Measurements from ENCODE around the gene CSRNP3.

The CSRNP3 gene

DNA sequence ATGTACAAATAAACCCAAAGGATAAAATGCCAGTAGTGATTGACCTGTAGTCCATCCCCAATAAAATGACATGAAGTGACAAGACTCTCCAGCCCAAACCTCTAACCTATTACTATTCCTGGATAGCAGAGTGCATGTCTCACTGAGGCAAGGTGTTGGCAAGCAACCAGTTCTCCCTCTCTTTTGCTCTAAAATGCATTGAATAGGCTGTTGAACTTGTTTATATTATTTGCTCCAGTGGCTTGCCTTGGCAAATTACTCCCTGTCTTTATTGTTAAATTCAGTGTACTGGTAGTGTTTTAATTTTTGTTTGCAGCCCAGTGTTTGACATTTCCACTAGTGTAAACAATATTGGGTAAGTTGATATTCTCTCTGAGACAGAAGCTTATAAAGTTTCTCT, 70.5 kb downstream of the CSRNP3 start:
- DNase-seq (ENCODE audit: low read depth in 2 of 2): no peak

DNA sequence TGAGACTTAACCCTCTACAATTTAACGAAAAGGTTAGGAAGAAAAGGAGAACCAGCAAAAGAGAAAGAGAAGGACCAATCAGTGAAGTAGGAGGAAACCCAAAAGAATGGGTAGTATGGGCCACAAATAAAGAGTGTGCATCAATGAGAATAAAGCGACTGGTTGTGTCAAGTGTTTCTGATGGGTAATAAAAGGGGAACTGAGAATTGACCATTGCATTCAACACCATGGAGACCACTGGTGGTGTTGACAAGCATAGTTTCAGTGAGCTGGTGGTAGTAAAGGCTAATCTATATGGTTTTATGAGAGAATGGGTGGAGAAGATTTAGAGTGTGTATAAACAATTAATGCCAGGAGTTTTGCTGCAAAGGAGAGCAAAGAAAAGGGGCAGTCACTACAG, 75.4 kb downstream of the CSRNP3 start:
- no peak for DNase-seq (ENCODE audit: low read depth in 2 of 2)

DNA sequence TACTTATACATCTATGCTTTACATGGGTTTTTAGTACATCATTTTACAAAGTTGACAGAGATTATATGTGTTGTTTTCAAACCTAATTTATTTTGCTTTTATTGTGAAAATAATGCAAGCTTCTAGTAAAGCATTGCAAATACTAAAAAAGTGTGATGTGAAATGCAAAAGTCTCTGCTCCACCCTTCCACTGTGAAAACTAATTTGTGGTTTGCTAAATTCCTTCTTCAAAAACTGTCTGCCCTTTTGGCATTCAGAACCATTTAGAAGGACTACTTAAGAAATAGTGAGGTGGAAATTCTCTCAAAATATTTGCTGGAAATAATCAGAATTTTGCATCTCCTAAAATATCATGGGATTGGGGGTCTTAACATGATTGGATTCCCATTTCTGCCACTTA, 78.4 kb downstream of the CSRNP3 start:
- no peak for DNase-seq (ENCODE audit: low read depth in 2 of 2)

GRCh38 chr2:165549619-165550018, 80.1 kb downstream of the CSRNP3 start:
- no peak for DNase-seq (ENCODE audit: low read depth in 2 of 2)

GRCh38 chr2:165558832-165559231, 89.3 kb downstream of the CSRNP3 start:
- DNase-seq (ENCODE audit: low read depth in 2 of 2): no peak

GRCh38 chr2:165560377-165560988, 91.0 kb downstream of the CSRNP3 start:
- no peak for DNase-seq (ENCODE audit: low read depth in 2 of 2)

GRCh38 chr2:165561516-165561915, 92.0 kb downstream of the CSRNP3 start:
- no peak for DNase-seq (ENCODE audit: low read depth in 2 of 2)

DNA sequence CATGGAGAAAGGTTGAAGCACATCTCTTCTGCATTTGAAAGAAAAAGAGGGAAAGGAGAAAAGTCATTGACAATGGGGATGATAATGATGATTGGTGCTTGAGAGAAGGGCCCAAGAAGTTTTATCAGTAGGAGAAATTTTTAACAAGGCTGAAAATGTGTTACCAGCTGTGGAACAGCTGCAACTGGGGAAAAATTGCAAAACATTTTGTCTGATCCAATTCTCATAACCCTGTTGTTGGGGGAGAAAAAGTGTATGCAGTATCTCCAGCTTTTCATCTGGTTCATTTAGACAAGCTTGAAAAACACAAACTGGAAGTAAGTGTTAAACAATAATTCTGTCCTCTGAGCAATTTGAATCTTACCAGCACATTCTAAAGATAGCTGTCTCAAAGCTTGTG, 92.7 kb downstream of the CSRNP3 start:
- no peak for DNase-seq (ENCODE audit: low read depth in 2 of 2)

DNA sequence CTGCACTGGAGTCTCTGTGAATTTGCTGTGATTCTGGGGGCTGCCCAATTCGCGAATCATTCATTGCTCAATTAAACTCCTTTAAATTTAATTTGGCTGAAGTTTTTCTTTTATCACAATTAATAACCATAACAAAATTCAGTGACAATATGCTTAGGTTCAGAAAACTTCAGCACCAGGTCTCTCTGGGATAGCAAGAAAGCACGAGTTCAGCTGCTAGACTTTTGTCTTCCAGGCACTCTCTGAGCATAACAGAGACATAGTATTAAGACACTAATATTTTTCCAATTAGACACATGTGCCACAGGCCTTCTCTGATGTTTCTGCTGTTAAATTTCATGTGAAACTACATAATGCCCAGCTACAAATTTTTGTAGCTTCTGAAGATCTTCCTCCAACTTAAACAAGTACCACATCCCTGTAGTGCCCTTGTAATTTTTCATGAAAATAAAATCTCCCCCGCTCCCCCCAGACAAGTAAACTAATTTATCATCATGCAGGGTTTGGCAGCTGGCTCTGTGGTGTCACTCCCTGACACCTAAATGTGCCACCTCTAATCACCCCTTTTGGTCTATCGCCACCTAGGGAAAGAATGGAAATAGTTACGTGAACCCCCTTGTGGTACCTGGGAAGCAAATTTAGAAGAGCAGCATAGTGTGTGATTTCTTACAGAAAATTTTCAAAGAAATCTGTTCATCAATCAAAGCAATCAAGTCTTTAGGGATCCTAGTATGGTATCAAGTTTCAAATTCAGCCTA, 94.1 kb downstream of the CSRNP3 start:
- no peak for DNase-seq (ENCODE audit: low read depth in 2 of 2)

- no peak for DNase-seq (ENCODE audit: low read depth in 2 of 2)
These were observed 96.5 kb downstream of the CSRNP3 start for GRCh38 chr2:165566008-165566407.

DNA sequence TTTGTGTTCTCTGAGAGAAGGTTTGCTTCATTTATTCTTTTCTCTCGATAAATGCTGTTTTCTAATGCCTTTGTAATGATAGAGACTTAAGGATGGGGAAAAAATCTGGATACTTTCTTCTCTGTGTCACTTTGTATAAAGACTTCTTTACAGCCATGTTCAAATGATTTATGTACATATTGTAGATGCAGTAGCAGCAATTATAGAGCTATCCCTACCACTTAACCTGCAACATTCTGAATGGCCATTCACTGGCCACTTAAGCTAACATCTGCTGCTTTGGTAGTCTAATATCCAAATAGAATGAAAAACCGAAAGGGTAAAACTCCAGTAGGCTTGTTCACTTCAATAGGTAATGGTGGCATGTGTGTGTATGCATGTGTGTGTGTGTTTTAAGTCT, 97.8 kb downstream of the CSRNP3 start:
- no peak for DNase-seq (ENCODE audit: low read depth in 2 of 2)

DNA sequence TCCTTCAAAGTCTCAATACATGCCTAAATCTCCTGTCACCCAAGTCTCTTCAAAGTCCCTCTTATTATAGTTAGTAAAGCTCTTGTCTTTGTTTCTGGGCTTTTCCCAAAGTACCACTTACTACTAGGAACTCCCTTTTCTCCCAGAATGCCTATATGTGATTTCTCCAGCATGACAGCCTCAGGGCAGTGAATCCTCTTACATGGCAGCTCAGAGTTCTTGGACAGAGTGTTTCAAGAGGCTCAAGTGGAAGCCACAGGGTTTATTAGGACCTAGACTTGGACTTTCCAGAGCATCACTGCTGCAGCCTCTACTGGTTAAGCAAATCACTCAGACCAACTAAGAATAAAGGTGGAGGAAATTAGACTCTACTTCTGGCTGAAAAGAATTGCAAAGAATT, 98.9 kb downstream of the CSRNP3 start:
- DNase-seq (ENCODE audit: low read depth in 2 of 2): no peak

DNA sequence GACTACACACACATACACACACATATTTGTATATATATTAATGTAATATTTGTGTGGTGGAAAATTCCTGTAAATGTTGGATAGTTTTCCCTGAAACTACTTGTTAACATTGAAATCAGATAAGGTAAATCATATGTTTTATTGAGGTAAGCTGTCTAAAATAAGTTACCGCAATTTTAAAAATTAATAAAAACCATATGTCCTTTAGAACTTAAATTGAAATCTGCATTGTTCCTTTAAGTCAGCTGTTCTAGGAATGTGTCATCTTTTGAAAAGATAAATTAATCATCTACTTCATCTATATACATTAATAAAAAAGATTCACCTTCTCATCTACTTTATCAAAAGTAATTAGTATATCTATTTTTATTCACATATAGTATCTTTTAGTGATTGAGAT, 102.0 kb downstream of the CSRNP3 start:
- DNase-seq (ENCODE audit: low read depth in 2 of 2): no peak

DNA sequence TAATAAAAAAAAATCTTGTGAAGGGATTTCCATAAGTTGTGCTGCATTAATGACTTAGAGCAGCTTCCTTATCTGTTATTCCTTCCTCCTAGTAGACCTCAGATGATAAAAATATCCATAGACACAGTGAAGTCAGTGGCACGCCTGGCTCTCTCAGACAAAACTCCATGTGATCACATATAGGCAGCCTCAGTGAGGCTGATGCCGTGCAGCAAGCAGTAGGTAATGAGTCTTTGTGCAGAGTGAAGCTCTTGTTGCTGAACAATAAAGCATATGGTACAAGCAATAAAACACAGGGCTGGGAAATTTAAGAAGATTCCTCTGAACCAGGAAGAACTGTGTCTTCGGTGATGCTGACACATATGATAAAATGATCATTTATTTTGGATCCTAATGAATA, 102.7 kb downstream of the CSRNP3 start:
- DNase-seq (ENCODE audit: low read depth in 2 of 2): no peak

GRCh38 chr2:165573534-165574461, 104.3 kb downstream of the CSRNP3 start:
- no peak for DNase-seq (ENCODE audit: low read depth in 2 of 2)

- DNase-seq (ENCODE audit: low read depth in 2 of 2): no peak
These were observed 105.6 kb downstream of the CSRNP3 start for GRCh38 chr2:165575044-165575615.

DNA sequence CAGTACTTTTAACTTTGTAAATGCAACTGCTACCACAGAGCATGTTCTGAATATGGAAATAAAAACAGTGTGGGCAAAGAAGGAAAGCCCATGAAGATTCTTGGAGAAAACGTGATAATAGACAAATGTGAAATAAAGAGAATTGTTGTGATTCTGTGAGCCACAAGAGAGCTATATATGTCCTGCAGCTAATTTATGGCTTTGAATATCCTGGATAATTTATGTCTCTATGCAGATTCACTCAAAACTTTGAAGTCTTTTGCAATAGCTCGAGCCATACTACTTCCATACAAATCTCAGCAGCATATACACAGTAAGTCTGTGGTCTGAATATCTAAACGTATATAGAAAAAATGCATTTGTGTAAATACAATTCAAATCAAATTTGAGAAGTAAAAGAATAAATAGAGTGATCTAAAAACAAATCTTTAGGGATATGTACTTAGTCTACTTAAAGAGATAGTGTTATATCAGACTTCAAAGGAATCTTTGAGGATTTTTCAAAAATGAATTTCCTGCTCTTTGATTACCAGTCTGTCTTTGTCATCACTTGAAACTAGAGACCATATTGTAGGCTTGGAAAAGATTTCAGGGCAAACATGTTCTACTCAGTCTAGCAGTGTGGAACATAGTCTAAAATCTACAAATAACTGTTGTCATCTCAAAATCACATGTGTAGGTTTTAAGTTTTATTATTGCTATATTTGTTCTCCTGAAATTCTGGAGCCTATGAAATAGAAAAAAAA, 107.1 kb downstream of the CSRNP3 start:
- no peak for DNase-seq (ENCODE audit: low read depth in 2 of 2)

GRCh38 chr2:165582409-165582808, 112.9 kb downstream of the CSRNP3 start:
- DNase-seq (ENCODE audit: low read depth in 2 of 2): no peak

GRCh38 chr2:165582863-165583506, 113.5 kb downstream of the CSRNP3 start:
- no peak for DNase-seq (ENCODE audit: low read depth in 2 of 2)

DNA sequence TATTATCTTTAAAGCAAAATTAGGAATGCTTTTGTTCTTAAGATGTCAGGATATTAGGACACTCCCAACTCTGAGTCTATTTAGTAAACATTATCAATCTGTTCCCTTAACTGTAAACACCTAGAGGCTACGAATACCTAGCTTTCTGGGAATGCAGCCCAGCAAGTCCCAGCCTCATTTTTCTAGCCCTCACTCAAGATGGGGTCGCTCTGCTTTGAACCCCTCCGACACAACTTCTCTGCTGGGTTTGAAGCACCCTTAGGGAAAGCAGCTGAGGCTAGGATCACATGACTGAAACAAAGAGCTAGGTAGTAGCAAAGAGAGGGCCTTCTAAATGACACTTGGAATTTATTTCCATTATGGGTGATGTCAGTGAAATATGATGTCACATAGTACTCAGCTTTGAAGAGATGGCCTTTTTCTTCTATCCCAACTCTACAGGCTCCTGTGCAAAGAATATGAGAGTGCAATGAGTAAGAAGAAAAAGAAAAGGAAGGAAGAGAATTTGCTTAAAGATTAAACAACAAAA, 114.7 kb downstream of the CSRNP3 start:
- no peak for DNase-seq (ENCODE audit: low read depth in 2 of 2)

- DNase-seq (ENCODE audit: low read depth in 2 of 2): no peak
These were observed 116.5 kb downstream of the CSRNP3 start for GRCh38 chr2:165586019-165586418.

Data from stimulated activated CD8-positive, alpha-beta memory T cell treated with anti-CD3 and anti-CD28 coated beads, Interleukin-2, amount 100 ng/mL, for 1 hour (primary cell).